WTC11 (cell line): Measurements from ENCODE around the gene CHERP. TPM values are rescaled to one million over a fixed set of nuclear protein-coding genes. Genes with fewer than 3 reads are reported as not detected.
A peak's percentile ranks its signal among the peaks of the same experiment; 100 is the strongest.

Experiments used
- ATAC-seq: fragments of 200-7000 bp; cut with Tn5 transposase; 2 replicates; pipeline ENCODE4 v1.10.0; 2021; ENCODE audit warnings: mild to moderate bottlenecking, moderate library complexity
- CTCF ChIA-PET: fragments of 300-600 bp; sonication (Branson Sonifier 250); formaldehyde crosslinking; loops from one replicate; lab custom pipeline; 2021; ENCODE audit warnings: antibody characterized with exemption; lab: Charles Lee
- POLR2A ChIA-PET: fragments of 350-600 bp; sonication (Branson Sonifier 250); formaldehyde crosslinking; loops from one replicate; lab custom pipeline; 2021; ENCODE audit warnings: antibody characterized with exemption; lab: Charles Lee
- DNase-seq: peaks from one replicate; pipeline ENCODE4 v3.0.0; 2021; ENCODE audit warnings: low spot score
- H3K27ac Mint-ChIP-seq: 2 replicates; pipeline ENCODE4 v1.8.0; 2021; ENCODE audit warnings: mixed read lengths
- H3K27me3 Mint-ChIP-seq: 2 replicates; pipeline ENCODE4 v1.8.0; 2021; ENCODE audit warnings: low read depth, mild to moderate bottlenecking, moderate library complexity, mixed read lengths
- H3K36me3 Mint-ChIP-seq: 2 replicates; pipeline ENCODE4 v1.8.0; 2021; ENCODE audit warnings: mixed read lengths
- H3K4me1 Mint-ChIP-seq: 2 replicates; pipeline ENCODE4 v1.8.0; 2022; ENCODE audit warnings: mixed read lengths
- H3K4me3 Mint-ChIP-seq: 2 replicates; pipeline ENCODE4 v1.8.0; 2021; ENCODE audit warnings: mild to moderate bottlenecking, moderate library complexity, mixed read lengths
- H3K9me3 Mint-ChIP-seq: 2 replicates; pipeline ENCODE4 v1.8.0; 2021; ENCODE audit warnings: mixed read lengths
- ATF1 ChIP-seq: sonication (generic); formaldehyde crosslinking; IDR thresholded peaks from 2 replicates; pipeline ENCODE4 v1.8.1; 2023; ENCODE audit warnings: mild to moderate bottlenecking, moderate library complexity, missing genetic modification reagents
- CBFB ChIP-seq: sonication (generic); formaldehyde crosslinking; IDR thresholded peaks from 2 replicates; pipeline ENCODE4 v1.8.1; 2022; ENCODE audit warnings: mild to moderate bottlenecking, low read depth, missing genetic modification reagents
- CREB1 ChIP-seq: sonication (generic); formaldehyde crosslinking; IDR thresholded peaks from 2 replicates; pipeline ENCODE4 v1.8.0; 2023; ENCODE audit warnings: mild to moderate bottlenecking, missing genetic modification reagents
- CTCF ChIP-seq: fragments of 200-600 bp; IDR thresholded peaks from 2 replicates; pipeline ENCODE4 v1.8.0; 2022; ENCODE audit warnings: antibody characterized with exemption
- EMX1 ChIP-seq: fragments of 250-450 bp; sonication (Bioruptor Pico); IDR thresholded peaks from 2 replicates; pipeline ENCODE4 v1.8.0; 2021; ENCODE audit warnings: mild to moderate bottlenecking
- ESRRA ChIP-seq: sonication (generic); formaldehyde crosslinking; IDR thresholded peaks from 2 replicates; pipeline ENCODE4 v1.8.1; 2022; ENCODE audit warnings: mild to moderate bottlenecking, missing genetic modification reagents, borderline replicate concordance
- GRHL2 ChIP-seq: fragments of 250-450 bp; sonication (Bioruptor Pico); IDR thresholded peaks from 2 replicates; pipeline ENCODE4 v1.8.0; 2022; ENCODE audit warnings: mild to moderate bottlenecking, moderate library complexity; ENCODE audit not compliant: insufficient replicate concordance, severe bottlenecking
- JAZF1 ChIP-seq: fragments of 250-450 bp; sonication (Bioruptor Pico); IDR thresholded peaks from 2 replicates; pipeline ENCODE4 v1.9.0; 2021; ENCODE audit warnings: moderate library complexity, mild to moderate bottlenecking, inconsistent platforms
- KAT7 ChIP-seq: sonication (generic); formaldehyde crosslinking; IDR thresholded peaks from 2 replicates; pipeline ENCODE4 v1.8.1; 2023; ENCODE audit warnings: missing genetic modification reagents, mild to moderate bottlenecking, borderline replicate concordance
- MAX ChIP-seq: sonication (generic); formaldehyde crosslinking; IDR thresholded peaks from 2 replicates; pipeline ENCODE4 v1.8.0; 2022; ENCODE audit warnings: mild to moderate bottlenecking, missing genetic modification reagents
- MYBL2 ChIP-seq: sonication (generic); formaldehyde crosslinking; IDR thresholded peaks from 2 replicates; pipeline ENCODE4 v1.8.1; 2023; ENCODE audit warnings: mild to moderate bottlenecking, moderate library complexity, missing genetic modification reagents
- RELA ChIP-seq: sonication (generic); formaldehyde crosslinking; IDR thresholded peaks from 2 replicates; pipeline ENCODE4 v1.8.1; 2022; ENCODE audit warnings: missing genetic modification reagents, mild to moderate bottlenecking, borderline replicate concordance
- TCF7 ChIP-seq: sonication (generic); formaldehyde crosslinking; IDR thresholded peaks from 2 replicates; pipeline ENCODE4 v1.8.0; 2022; ENCODE audit warnings: mild to moderate bottlenecking, low read depth, missing genetic modification reagents, moderate library complexity
- ZBTB21 ChIP-seq: sonication (generic); formaldehyde crosslinking; IDR thresholded peaks from 2 replicates; pipeline ENCODE4 v1.8.1; 2023; ENCODE audit warnings: mild to moderate bottlenecking, missing genetic modification reagents, borderline replicate concordance
- ZNF232 ChIP-seq: sonication (generic); formaldehyde crosslinking; IDR thresholded peaks from 2 replicates; pipeline ENCODE4 v1.8.0; 2022; ENCODE audit warnings: mild to moderate bottlenecking, missing genetic modification reagents
- ZNF263 ChIP-seq: sonication (generic); formaldehyde crosslinking; IDR thresholded peaks from 2 replicates; pipeline ENCODE4 v1.8.1; 2022; ENCODE audit warnings: low read depth, mild to moderate bottlenecking, moderate library complexity, missing genetic modification reagents
- ZNF317 ChIP-seq: sonication (generic); formaldehyde crosslinking; IDR thresholded peaks from 2 replicates; pipeline ENCODE4 v1.8.1; 2023; ENCODE audit warnings: low read depth, mild to moderate bottlenecking, moderate library complexity, missing genetic modification reagents, borderline replicate concordance
- ZNF423 ChIP-seq: fragments of 250-450 bp; sonication (Bioruptor Pico); IDR thresholded peaks from 2 replicates; pipeline ENCODE4 v2.1.2; 2022; ENCODE audit warnings: mild to moderate bottlenecking, moderate library complexity
- total RNA-seq: library from RNA; stranded (reverse); gene quantifications from 3 replicates; pipeline ENCODE4 v1.2.3, GENCODE V29; 2021
- TF ChIP-seq, protein P1 (sequence below): sonication (generic); formaldehyde crosslinking; IDR thresholded peaks from 2 replicates; pipeline ENCODE4 v1.8.1; 2022; ENCODE audit warnings: mild to moderate bottlenecking, moderate library complexity, missing genetic modification reagents
- TF ChIP-seq, protein P2 (sequence below): sonication (generic); formaldehyde crosslinking; IDR thresholded peaks from 2 replicates; pipeline ENCODE4 v1.8.0; 2022; ENCODE audit warnings: mild to moderate bottlenecking, missing genetic modification reagents

The CHERP gene
- total RNA-seq, 1 experiment from 2014 or later = 98.7 TPM

DNA sequence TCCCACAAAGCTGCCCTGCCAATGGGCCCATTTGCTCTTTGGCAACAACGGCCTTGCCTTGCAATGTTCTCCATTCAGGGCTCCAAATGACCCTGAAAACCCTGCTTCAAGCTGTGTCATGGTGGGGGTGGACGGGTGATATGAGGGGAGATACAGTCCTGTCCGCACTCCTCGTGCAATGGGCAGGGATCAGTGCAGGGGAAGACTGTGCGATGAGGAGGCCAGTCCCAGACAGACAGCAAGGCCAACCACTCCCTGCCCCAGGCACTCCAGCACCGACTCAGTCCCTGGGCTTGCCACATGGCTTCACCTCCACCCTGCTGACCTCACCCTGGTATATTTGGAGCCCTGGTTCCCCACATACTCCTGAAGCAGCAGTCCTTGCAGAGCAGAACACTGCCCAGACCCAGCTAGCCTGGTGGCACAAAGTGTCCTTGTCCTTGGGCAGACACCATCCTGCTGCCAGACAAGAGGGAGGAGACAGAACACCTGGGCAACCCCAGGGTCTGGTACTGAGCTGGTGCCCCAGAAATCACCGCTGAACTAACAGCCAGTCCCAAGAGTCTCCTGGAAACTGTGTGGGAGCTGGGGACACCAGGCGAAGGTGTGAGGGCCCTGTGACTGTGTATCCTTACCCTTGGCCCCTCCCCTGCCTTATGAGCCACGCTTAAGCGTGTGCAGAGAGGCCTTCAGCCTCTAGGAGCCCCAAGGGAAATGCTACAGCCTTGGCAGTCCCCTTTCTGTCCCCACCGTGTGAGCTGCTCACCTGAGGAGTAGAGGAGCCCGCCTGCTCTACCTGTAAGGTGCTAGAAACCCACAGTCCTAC lies 39.1 kb upstream of the CHERP start:
- ATAC-seq (no peak), DNase-seq (no peak)
- H3K9me3 Mint-ChIP-seq = no peaks in the 10 kb centered on the region
- ChIA-PET POLR2A (no interaction called here), CTCF (no interaction called here)
- no peak for TF ChIP-seq ATF1 (CRISPR knock-in tag)
- no peaks in the 10 kb centered on the region for H3K27me3 Mint-ChIP-seq
- peaks cover 6% of the 10 kb centered on the region; the same call in 1 of the 2 replicates for H3K36me3 Mint-ChIP-seq
- peaks cover 32% of the 10 kb centered on the region for H3K4me1 Mint-ChIP-seq
- H3K4me3 Mint-ChIP-seq = no peak overlapping the region
- peak overlapping the region; percentile 89 for H3K27ac Mint-ChIP-seq

- peaks cover 14% of the 10 kb centered on the region for H3K4me1 Mint-ChIP-seq
- TF ChIP-seq, protein P1, sequence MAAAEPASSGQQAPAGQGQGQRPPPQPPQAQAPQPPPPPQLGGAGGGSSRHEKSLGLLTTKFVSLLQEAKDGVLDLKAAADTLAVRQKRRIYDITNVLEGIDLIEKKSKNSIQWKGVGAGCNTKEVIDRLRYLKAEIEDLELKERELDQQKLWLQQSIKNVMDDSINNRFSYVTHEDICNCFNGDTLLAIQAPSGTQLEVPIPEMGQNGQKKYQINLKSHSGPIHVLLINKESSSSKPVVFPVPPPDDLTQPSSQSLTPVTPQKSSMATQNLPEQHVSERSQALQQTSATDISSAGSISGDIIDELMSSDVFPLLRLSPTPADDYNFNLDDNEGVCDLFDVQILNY = no peak
- TF ChIP-seq ZNF423 (CRISPR knock-in tag) (no peak), ZBTB21 (no peak), CBFB (CRISPR knock-in tag) (no peak), MAX (CRISPR knock-in tag) (no peak), TCF7 (CRISPR knock-in tag) (no peak), MYBL2 (no peak), JAZF1 (no peak), KAT7 (CRISPR knock-in tag) (no peak), GRHL2 (no peak), EMX1 (no peak), CREB1 (CRISPR knock-in tag) (no peak), ESRRA (CRISPR knock-in tag) (no peak), RELA (CRISPR knock-in tag) (no peak), ZNF263 (no peak), ZNF317 (CRISPR knock-in tag) (no peak), ZNF232 (CRISPR knock-in tag) (no peak), CTCF (no peak)
- TF ChIP-seq, protein P2, sequence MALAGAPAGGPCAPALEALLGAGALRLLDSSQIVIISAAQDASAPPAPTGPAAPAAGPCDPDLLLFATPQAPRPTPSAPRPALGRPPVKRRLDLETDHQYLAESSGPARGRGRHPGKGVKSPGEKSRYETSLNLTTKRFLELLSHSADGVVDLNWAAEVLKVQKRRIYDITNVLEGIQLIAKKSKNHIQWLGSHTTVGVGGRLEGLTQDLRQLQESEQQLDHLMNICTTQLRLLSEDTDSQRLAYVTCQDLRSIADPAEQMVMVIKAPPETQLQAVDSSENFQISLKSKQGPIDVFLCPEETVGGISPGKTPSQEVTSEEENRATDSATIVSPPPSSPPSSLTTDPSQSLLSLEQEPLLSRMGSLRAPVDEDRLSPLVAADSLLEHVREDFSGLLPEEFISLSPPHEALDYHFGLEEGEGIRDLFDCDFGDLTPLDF = no peak
- DNase-seq (no peak), ATAC-seq (no peak)
- H3K9me3 Mint-ChIP-seq = no peaks in the 10 kb centered on the region
- H3K27me3 Mint-ChIP-seq = no peaks in the 10 kb centered on the region
- ChIA-PET POLR2A (no interaction called here), CTCF (interaction anchor here (1.9 kb wide), 1 partner anchor 193 kb away, joined by 5 read pairs; no protein-coding TSS in a partner anchor)
- H3K27ac Mint-ChIP-seq = 0 out of 2 replicates have a peak overlapping the region, but pooled peaks have one; percentile 76
- no peak overlapping the region for H3K4me3 Mint-ChIP-seq
- H3K36me3 Mint-ChIP-seq = peaks cover 12% of the 10 kb centered on the region
These were observed 37.1 kb upstream of the CHERP start for GRCh38 chr19:16579381-16579780.
